GM19395 (cell line): ENCODE results near the gene LCAT.

ENCODE experiments used
- ATAC-seq: cut with Tn5 transposase; IDR thresholded peaks from one replicate; pipeline ENCODE4 v1.9.1; 2021; ENCODE audit warnings: mild to moderate bottlenecking, moderate library complexity; ENCODE audit not compliant: unreplicated experiment

LCAT gene

GRCh38 chr16:67934306-67935100 is 9.4 kb downstream of the LCAT start:
- ATAC-seq, result no peak

GRCh38 chr16:67933805-67934204 is 10.1 kb downstream of the LCAT start:
- no peak for ATAC-seq

- ATAC-seq, result no peak
Observed at GRCh38 chr16:67932462-67932840, 11.5 kb downstream of the LCAT start.

- no peak for ATAC-seq
Observed at GRCh38 chr16:67931712-67932461, 12.0 kb downstream of the LCAT start, which contains the start of gene CTRL. TSS of gene CTRL (minus strand) at chr16:67931862. CDS start at chr16:67931852, 10 bp downstream.

GRCh38 chr16:67930678-67931211 is 13.2 kb downstream of the LCAT start:
- no peak for ATAC-seq

- no peak for ATAC-seq
Observed at GRCh38 chr16:67930191-67930590, 13.7 kb downstream of the LCAT start.

- ATAC-seq, result no peak
Observed at GRCh38 chr16:67928561-67929364, 15.2 kb downstream of the LCAT start.

- no peak for ATAC-seq
Observed at GRCh38 chr16:67928147-67928546, 15.8 kb downstream of the LCAT start.

- ATAC-seq, result no peak
Observed at GRCh38 chr16:67927131-67927941, 16.6 kb downstream of the LCAT start.

- ATAC-seq, result no peak
Observed at GRCh38 chr16:67926181-67926750, 17.7 kb downstream of the LCAT start.

- ATAC-seq, result no peak
Observed at GRCh38 chr16:67924140-67924906, 19.6 kb downstream of the LCAT start.

GRCh38 chr16:67923414-67924116 is 20.4 kb downstream of the LCAT start:
- no peak for ATAC-seq

GRCh38 chr16:67922740-67923139 is 21.2 kb downstream of the LCAT start:
- no peak for ATAC-seq

- ATAC-seq, result no peak
Observed at GRCh38 chr16:67922221-67922620, 21.7 kb downstream of the LCAT start.

- ATAC-seq, result no peak
Observed at GRCh38 chr16:67919622-67920221, 24.2 kb downstream of the LCAT start.

- no peak for ATAC-seq
Observed at GRCh38 chr16:67917852-67918236, 26.1 kb downstream of the LCAT start.

- no peak for ATAC-seq
Observed at GRCh38 chr16:67917140-67917851, 26.6 kb downstream of the LCAT start.
